NB4 (cell line): ENCODE results near the gene FZD10.

Source experiments
- MYC ChIP-seq: IDR thresholded peaks from 2 replicates; pipeline ENCODE4 v1.6.1; 2011; ENCODE audit warnings: low read depth, low read length
- POLR2A ChIP-seq: IDR thresholded peaks from 2 replicates; pipeline ENCODE4 v1.6.1; 2011; ENCODE audit warnings: mild to moderate bottlenecking; ENCODE audit not compliant: insufficient read length; ENCODE audit errors: extremely low read depth
- TF ChIP-seq, protein P1 (sequence below): IDR thresholded peaks from one replicate; pipeline ENCODE4 v1.5.1; 2012; ENCODE audit warnings: low read depth, low read length
- TF ChIP-seq, protein P2 (sequence below): IDR thresholded peaks from 2 replicates; pipeline ENCODE4 v1.6.1; 2011; ENCODE audit warnings: low read depth, low read length

DNA sequence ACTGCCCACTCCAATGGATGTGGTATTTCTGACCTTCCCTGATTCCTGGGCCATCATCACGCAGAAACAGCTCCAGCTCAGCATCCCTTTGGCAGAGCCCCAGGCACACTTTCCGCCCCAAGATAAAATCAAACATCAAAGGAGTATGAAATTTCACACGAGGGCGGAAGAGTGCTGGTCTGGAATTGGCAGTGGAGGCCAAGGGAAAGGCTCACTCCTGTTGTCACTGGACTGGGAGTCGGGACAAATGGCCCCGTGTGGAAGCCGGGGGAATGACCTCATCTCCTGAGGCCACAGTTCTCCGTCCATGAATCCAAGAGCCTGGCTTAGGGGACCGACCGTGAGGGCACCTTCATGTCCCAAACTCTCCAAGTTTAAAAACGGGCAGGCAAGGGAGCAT lies 40.9 kb downstream of the FZD10 start:
- TF ChIP-seq POLR2A: no peak
- TF ChIP-seq, protein P1, sequence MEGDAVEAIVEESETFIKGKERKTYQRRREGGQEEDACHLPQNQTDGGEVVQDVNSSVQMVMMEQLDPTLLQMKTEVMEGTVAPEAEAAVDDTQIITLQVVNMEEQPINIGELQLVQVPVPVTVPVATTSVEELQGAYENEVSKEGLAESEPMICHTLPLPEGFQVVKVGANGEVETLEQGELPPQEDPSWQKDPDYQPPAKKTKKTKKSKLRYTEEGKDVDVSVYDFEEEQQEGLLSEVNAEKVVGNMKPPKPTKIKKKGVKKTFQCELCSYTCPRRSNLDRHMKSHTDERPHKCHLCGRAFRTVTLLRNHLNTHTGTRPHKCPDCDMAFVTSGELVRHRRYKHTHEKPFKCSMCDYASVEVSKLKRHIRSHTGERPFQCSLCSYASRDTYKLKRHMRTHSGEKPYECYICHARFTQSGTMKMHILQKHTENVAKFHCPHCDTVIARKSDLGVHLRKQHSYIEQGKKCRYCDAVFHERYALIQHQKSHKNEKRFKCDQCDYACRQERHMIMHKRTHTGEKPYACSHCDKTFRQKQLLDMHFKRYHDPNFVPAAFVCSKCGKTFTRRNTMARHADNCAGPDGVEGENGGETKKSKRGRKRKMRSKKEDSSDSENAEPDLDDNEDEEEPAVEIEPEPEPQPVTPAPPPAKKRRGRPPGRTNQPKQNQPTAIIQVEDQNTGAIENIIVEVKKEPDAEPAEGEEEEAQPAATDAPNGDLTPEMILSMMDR: no peak
- no peak for TF ChIP-seq MYC
- TF ChIP-seq, protein P2, sequence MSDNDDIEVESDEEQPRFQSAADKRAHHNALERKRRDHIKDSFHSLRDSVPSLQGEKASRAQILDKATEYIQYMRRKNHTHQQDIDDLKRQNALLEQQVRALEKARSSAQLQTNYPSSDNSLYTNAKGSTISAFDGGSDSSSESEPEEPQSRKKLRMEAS: no peak
